HCEC 1CT (cell line): ENCODE measurements around the gene SH3YL1.

Source experiments
- DNase-seq: peaks from one replicate; pipeline ENCODE4 v3.0.0-alpha.2; 2017

The SH3YL1 gene

GRCh38 chr2:211486-212184 lies 52.2 kb downstream of the SH3YL1 start:
- no peak for DNase-seq

GRCh38 chr2:210660-211059 lies 53.2 kb downstream of the SH3YL1 start:
- no peak for DNase-seq

DNA sequence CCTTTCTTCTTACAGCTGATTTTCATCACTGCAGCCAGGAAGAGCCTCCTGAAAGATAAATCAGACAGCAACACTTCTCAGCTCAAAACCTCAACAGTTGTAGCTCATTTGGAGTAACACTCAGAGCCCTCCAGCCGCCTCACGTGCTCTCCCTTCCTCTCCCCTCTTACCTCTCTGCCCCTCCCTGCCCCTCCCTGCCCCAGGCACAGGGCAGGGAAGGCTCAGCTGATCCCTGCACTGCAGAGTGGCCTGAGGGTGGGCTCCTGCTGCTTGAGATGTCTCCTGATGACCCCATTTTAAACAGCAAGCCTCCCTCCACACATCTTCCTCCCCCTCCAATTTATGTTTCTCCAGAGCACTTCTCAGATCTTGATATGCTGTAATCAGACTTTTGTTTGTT lies 54.4 kb downstream of the SH3YL1 start:
- no peak for DNase-seq

- DNase-seq = no peak
These were observed 55.5 kb downstream of the SH3YL1 start for GRCh38 chr2:208335-208734.

DNA sequence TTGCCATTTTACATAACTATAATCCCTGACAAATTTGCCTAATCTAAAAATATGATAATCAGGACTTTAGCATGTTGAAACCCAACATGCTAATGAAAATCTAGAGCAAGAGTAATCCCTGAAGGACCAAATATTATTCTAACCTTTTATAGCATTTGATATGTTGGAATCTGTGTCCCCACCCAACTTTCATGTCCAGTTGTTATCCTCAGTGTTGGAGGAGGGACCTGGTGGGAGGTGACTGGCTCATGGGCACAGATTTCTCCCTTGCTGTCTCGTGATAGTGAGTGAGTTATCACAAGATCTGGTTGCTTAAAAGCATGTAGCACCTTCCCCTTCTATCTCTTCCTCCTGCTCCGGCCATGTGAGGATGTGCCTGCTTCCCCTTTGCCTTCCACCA lies 59.8 kb downstream of the SH3YL1 start:
- no peak for DNase-seq

DNA sequence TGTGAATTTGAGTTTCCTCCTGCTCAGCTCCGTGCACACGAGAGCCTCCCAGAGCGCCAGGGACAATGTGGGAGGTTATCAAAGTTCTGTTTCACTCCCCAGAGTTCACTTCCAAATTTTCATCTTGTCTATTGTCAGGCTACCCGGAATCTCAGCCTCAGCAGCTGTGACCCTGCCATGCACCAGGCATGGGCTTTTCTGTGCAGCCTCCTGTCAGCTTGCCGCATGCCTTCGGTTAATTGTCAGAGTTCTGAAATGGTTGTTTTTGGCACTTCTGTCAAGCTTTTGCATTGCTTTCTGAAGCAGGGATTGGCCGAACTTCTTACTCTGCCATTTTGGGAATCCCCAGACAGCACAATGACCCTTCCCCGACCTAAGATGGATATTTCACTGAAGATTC lies 60.4 kb downstream of the SH3YL1 start:
- no peak for DNase-seq

DNA sequence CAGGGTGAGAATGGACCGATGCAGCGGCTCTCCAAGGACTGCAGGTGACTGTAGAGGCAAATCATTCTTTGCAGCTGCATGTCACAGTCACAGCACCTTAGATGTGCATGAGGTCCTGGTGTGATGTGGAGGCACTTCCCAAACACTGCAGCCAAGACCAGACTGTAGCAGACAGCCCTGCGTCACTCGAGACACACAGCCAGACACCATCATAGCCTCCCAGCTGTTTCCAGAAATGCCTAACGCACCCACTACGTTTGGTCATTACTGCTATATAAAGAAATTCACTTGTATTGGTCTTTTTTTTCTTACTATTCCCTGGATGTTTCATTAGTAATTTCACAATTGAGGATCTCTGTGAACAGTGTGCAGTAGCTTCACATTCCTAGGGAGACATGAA lies 60.9 kb downstream of the SH3YL1 start:
- DNase-seq = no peak

- no peak for DNase-seq
These were observed 62.0 kb downstream of the SH3YL1 start for GRCh38 chr2:201648-202433.

DNA sequence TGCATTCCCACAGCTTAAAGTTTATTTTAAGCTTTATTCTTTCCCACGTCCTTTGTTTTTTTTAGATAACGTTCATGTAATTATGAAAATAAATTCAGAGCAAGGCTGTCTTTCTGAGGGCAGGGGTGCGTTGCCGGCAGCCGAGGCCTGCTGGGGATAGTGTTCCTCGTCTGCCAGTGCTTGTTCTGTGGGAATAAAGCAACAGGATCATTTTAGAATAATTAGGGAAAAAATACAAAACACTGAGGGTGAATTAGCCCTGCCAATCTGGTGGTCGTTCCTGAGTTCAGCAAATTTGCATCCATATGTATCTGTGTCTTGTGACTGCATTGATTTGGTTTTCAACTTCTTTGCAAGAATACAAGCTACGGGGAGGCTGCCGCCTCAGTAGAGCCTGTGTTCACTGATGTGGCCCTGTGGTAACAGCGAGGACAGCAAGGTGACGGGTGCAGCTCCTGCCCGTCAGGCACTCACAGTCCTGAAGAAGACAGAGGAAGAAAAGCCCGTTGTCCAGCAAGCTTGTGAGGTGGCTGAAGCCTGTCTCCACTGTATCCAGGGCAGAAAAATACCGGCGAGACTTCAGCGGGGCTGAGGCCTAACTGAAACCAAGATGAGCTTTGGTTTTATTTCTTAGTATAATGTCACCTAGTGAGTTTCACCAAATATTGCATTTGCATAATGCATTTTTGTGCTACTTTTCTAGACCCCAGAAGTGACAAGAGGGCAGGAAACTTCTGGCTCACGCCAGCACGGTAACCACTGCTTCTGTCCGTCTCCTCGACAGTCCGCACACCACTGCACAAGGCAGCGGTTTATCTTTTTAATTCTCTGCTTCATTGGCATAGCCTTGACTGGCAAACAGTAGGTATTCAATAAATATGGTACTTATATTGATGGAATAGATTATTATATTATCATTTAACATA lies 64.5 kb downstream of the SH3YL1 start:
- DNase-seq = no peak

DNA sequence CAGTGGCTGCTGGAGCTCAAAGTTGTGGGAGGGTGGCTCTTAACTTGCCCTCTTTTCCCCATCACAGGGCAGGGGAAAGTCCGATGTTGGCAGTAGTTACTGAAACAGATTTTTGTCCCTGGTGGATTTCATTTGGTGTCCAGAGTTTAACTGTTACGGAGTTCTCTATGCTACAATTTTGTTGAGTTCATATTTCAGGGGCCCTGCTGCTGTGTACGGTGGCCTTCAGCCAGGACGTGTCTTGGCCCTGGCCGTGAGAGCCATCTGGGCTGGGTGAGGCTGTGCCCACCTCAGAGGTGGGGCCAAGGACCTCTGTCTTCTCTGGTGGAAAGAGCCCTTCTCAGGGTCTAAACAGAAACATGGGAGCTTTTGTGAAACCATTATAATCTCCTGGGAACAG lies 67.4 kb downstream of the SH3YL1 start:
- DNase-seq = no peak

DNA sequence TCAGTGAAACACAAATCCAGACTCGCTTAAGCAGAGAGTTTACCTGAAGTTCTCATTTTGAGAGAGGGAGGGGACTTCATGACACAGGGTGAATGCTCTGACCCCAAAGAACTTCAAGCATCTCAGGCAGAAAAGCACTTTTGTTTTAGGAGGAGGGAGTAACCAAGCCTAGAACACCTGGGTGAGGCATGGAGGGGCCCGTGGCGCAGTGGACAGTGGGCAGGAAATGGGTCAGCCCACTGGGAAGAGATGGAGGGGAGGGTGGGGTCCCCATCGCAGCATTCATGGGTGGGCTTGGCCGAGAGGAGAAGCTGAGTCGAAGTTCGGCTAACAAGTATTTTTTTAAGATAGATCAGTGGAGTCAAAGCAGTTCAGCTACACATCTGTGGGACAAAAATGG lies 67.9 kb downstream of the SH3YL1 start:
- no peak for DNase-seq

GRCh38 chr2:193141-193671 lies 70.6 kb downstream of the SH3YL1 start:
- DNase-seq = no peak

- DNase-seq = no peak
These were observed 72.3 kb downstream of the SH3YL1 start for GRCh38 chr2:191311-192190.

DNA sequence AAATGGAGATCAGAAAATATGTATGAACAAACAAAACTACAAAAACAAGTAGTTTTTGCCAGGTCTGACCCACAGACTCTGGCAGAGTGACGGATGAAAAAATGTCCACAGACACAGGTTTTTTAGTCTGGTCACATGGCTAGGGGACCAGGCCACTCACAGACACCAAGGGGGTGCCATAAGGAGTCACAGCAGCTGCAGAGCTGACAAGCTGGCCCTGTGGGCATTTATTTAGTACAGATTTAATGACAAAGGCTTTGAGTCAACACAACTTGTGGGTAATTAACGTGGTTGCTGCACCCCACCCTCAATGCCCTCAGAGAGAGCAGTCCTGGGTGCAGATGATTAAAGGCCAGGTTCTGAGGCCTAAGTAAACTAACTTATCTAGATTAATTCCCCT lies 76.0 kb downstream of the SH3YL1 start:
- DNase-seq = no peak

DNA sequence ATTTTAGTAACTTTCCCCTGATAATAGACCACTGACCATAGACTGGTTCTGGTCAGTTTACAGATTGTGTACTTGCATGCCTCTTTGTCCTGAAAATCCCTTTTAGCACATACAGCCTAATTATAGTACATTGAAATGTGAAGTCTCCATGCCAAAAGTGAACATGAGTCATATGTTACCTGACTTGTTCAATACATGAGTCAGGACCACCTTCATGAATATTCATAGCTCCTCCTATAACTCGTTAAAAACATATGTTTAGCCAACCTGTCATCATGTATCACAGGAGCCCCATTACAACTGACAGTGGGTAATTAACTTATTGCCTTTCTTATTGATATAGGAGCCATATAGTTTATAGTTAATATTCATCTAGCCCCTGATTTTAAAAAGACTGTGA lies 78.6 kb downstream of the SH3YL1 start:
- no peak for DNase-seq

GRCh38 chr2:184695-185094 lies 79.1 kb downstream of the SH3YL1 start:
- no peak for DNase-seq

DNA sequence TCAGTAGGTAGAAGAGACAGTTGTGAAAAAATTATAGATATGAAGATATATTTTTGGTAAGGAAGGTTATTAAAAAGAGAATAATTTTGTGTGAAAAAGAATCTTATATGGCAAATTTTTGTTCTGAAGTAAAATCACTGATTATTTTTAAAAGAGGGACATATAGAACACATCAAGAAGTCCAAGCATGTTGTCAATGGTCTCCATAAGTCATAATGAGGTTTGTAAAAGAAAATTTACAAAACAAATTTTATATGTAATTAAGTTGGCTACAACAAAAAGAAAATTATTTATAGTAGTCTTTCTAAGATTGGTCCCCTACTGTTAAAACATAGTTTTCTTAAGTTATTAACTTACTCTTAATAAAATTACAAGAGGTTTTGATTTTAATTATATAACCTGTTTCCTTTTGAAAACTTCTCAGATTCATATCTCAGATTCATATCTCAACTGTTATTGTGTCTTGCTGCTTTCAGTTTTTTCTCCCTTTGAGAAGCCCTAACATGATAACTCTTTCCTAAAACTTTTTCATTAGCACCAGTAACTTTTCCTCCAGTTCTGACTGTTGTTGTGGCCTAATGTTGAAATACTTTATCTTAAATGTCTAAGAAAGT lies 81.2 kb downstream of the SH3YL1 start:
- no peak for DNase-seq

DNA sequence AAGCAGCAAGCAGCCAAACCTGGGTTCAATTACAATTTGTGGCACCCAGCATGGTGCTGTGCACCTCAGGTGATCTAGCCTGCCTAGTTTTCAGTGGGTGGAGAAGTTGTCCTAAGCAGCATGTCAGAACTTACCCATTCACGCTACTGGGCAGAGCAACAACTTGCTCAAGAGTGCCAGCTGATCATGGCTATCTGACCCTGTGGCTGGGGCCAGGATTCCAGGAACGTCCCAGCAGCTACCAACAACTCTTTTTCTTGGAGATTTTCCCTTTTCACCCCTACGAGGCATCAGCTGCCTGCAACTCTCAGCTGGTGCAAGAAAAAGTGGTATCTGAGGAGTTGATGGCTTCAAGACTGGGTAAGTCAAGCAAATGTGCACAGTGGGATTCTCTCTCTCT lies 83.5 kb downstream of the SH3YL1 start:
- DNase-seq = no peak

- DNase-seq = no peak
These were observed 83.9 kb downstream of the SH3YL1 start for GRCh38 chr2:179886-180285.

DNA sequence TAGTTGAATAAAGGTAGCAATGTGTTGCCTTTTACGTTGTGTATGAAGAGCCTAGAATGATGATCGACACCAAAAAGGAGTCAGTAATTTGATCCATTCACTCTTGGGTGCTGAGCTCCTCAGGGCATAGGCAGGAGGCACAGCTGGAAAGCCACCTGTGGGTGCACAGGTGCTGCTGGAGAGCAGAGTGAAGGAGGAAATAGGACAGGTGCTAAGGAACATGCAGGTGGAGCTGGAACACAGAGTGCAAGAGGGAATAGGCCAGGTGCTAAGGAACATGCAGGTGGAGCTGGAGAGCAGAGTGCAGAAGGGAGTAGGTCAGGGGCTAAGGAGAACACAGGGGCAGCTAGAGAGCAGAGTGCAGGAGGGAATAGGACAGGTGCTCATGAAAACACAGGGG lies 86.1 kb downstream of the SH3YL1 start:
- DNase-seq = no peak

DNA sequence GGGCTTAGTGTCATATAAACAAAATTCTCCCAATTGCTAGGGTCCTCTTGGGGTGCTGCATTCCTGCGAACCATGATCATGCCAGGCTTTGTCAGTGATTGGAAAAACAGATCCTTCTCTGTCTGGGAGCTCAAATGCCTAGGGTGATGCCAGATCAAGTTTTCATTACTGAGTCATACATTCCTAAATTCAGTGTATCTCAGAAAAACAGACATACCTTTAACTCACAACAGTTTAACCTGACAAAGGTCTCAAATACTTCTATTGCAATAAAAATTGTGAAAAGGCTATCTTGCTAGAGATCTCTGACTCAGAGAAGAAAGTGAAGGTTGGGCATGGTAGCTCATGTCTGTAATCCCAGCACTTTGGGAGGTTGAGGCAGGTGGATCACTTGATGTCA lies 86.9 kb downstream of the SH3YL1 start:
- no peak for DNase-seq
